K562 treated with DMSO at 1 percent for 12 hours (cell line): ENCODE measurements around the gene FZD7. TPM values are rescaled to one million over a fixed set of nuclear protein-coding genes. Genes with fewer than 3 reads are reported as not detected.

Experiments used
- total RNA-seq: library from RNA; unstranded; fragments of 300-600 nt; gene quantifications from 2 replicates; pipeline ENCODE4 v1.2.3, GENCODE V29; 2022; ENCODE audit not compliant: insufficient read depth

Gene FZD7
- total RNA-seq = 3.3 and 6.9 TPM in 2 replicates

DNA sequence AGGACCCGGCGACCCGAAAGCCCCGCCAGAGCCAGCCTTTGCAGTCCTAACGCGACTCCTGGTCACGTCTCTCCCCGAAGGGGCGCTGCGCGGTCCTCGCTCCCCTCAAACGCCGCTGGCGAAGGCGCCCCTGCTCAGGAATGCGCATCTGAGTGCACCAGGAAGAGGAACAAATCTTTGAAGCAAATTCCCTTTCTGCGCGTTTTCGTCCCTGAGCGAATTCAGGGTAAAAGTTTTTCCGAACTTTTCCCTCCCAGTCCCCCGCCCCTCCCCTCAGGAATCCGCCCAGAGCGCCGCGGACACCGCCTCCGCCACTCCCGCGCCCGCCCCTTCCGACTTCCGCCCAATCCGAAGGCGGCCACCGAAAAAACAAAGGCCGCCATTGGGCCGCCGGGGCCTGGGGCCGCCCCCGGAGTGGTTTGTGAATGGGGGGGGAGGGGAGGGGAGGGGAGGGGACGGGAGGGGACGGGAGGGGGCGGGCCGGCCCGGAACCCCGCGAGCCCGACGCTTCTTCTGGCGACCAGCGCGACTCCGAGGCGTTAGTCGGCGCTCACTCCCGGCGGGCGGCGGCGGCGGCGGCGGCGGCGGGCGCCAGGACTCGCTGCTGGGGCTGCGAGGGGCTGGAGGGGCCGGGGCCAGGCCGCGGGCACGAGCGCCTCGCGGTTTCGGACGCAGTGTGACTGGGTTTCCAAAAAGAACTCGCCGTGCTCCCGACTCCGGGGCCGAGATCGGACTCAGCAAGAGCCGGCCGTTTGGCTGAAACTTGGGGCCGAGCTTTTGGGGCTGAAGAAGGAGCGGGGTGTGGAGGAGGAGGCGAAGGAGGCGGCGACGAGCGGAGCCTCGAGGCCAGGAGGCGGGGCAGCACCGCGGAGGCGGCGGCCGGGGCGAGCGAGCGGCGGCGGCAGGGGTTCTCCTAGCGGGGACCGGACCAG lies at the start of gene FZD7:
TSS of gene FZD7 (plus strand) at position 539 of the 932 bp plus-strand sequence. CDS start 793 bp downstream, outside the sequence.

DNA sequence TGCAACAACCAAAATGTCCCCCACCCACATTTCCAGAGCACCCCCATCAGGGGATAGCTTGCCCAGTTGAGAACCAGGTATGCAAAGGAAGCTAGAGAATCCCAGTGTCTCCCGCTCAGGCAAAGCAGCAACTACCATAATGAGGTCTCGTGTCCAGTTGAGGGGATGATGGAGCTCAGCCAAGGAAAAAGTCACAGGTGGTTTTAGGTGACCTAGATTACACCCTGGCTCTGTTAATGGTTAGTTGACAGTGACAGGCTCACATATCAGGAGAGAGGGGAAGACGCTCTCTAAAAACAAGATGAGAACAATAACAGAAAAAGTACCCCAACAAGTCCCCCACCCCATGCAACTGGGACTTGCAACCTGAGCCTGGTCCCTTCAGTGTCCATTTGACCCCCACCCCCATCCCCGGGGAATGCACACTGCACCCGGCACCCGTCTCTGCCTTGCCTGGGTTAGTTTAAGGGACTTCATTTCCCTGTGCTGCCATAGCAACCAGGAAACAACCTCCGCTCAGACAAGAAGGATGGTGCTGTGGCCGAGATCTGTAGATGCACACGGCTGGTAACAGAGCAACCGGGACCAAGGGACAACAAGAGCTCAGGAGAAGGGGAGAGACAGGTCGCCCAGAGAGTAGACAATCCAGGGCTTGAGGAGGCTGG lies 39.2 kb downstream of the FZD7 start, which contains the start of gene KIAA2012:
TSS of gene KIAA2012 (plus strand) at position 519 of the 665 bp plus-strand sequence. CDS start 373 bp downstream, outside the sequence.

Other genes starting within 250 kb of the FZD7 start
- 0.52 TPM in 1 of 2 replicates, not detected in the other for gene CDK15, start 227.3 kb upstream of the FZD7 start, total RNA-seq
- not detected in 2 replicates for gene KIAA2012, start 39.4 kb downstream of the FZD7 start, total RNA-seq
- gene SUMO1, start 204.7 kb downstream of the FZD7 start, total RNA-seq = 48.7 and 66.6 TPM in 2 replicates
- 34.7 and 61.0 TPM in 2 replicates for gene NOP58, start 231.9 kb downstream of the FZD7 start, total RNA-seq